ENCODE measurements around the gene ADCYAP1R1. TPM values are rescaled to one million over a fixed set of nuclear protein-coding genes. Genes with fewer than 3 reads are reported as not detected.

ADCYAP1R1 gene
- total RNA-seq, 1 donor from 2014 or later, result 12.0 TPM

- no peaks in the 10 kb centered on the region for H3K36me3 ChIP-seq
- no peaks in the 10 kb centered on the region for H3K27me3 ChIP-seq
- intact Hi-C loops (cut with DNase I), result no loop called here
- peak in 1 of 2 donors; percentile 82 for DNase-seq (ENCODE audit: extremely low spot score in 2 of 2)
- TF ChIP-seq CTCF (IDR thresholded peaks at IDR 0.05), result no peak
- no peak for TF ChIP-seq POLR2AphosphoS5 (IDR thresholded peaks at IDR 0.05; ENCODE audit: insufficient read depth in 1 of 2, low read depth in 1 of 2)
- TF ChIP-seq POLR2A (IDR thresholded peaks at IDR 0.05), result no peak
- H3K27ac ChIP-seq, result no peak overlapping the region
- H3K4me3 ChIP-seq, result no peak overlapping the region
- no peaks in the 10 kb centered on the region for H3K9me3 ChIP-seq
- H3K4me1 ChIP-seq, result no peaks in the 10 kb centered on the region
Measured at GRCh38 chr7:31099451-31100444, 47.6 kb downstream of the ADCYAP1R1 start.

DNA sequence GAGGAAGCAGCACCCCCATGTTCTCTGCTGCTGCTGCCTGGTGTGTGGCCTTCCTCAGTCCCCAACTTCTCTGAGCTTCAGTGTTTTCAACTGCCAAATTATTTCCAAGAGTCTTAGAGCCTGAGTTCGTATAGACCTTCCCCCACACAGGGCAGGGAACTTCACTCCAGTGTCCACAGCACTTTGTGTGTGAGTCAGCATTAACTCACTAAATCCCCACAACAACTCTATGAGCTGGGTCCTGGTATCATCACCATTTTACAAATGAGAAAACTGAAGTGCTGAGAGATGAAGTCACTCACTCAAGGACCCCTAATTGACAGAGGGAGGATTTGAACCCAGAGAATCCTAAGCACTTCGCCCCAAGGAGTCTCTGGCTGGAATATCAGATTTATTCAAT lies 48.3 kb downstream of the ADCYAP1R1 start:
- Histone ChIP-seq H3K27ac (no peak overlapping the region), H3K9me3 (no peaks in the 10 kb centered on the region), H3K4me1 (no peaks in the 10 kb centered on the region), H3K4me3 (no peak overlapping the region), H3K27me3 (no peaks in the 10 kb centered on the region), H3K36me3 (no peaks in the 10 kb centered on the region)
- DNase-seq (ENCODE audit: extremely low spot score in 2 of 2), result peak in 1 of 2 donors; percentile 54
- intact Hi-C loops (cut with DNase I), result no loop called here
- TF ChIP-seq CTCF (IDR thresholded peaks at IDR 0.05) (no peak), POLR2A (IDR thresholded peaks at IDR 0.05) (no peak), POLR2AphosphoS5 (IDR thresholded peaks at IDR 0.05; ENCODE audit: insufficient read depth in 1 of 2, low read depth in 1 of 2) (no peak)

- H3K4me3 ChIP-seq, result no peak overlapping the region
- no peak for TF ChIP-seq CTCF (IDR thresholded peaks at IDR 0.05)
- TF ChIP-seq POLR2AphosphoS5 (IDR thresholded peaks at IDR 0.05; ENCODE audit: insufficient read depth in 1 of 2, low read depth in 1 of 2), result no peak
- no peak for TF ChIP-seq POLR2A (IDR thresholded peaks at IDR 0.05)
- H3K9me3 ChIP-seq, result no peaks in the 10 kb centered on the region
- peak in 1 of 2 donors; percentile 65 for DNase-seq (ENCODE audit: extremely low spot score in 2 of 2)
- no peak overlapping the region for H3K27ac ChIP-seq
- intact Hi-C loops (cut with DNase I), result no loop called here
- no peaks in the 10 kb centered on the region for H3K27me3 ChIP-seq
- no peaks in the 10 kb centered on the region for H3K36me3 ChIP-seq
- no peaks in the 10 kb centered on the region for H3K4me1 ChIP-seq
Measured at GRCh38 chr7:31100871-31101270, 48.8 kb downstream of the ADCYAP1R1 start.

- intact Hi-C loops (cut with DNase I), result no loop called here
- Histone ChIP-seq H3K27ac (no peak overlapping the region), H3K36me3 (no peaks in the 10 kb centered on the region), H3K4me1 (no peaks in the 10 kb centered on the region), H3K27me3 (no peaks in the 10 kb centered on the region), H3K4me3 (no peak overlapping the region), H3K9me3 (no peaks in the 10 kb centered on the region)
- TF ChIP-seq CTCF (IDR thresholded peaks at IDR 0.05) (no peak), POLR2A (IDR thresholded peaks at IDR 0.05) (no peak), POLR2AphosphoS5 (IDR thresholded peaks at IDR 0.05; ENCODE audit: insufficient read depth in 1 of 2, low read depth in 1 of 2) (no peak)
- DNase-seq (ENCODE audit: extremely low spot score in 2 of 2), result peak in 1 of 2 donors; percentile 79
Measured at GRCh38 chr7:31101544-31101943, 49.4 kb downstream of the ADCYAP1R1 start.
